GM19438 (cell line): ENCODE measurements around the gene PTGR3.

ENCODE experiments used
- ATAC-seq: cut with Tn5 transposase; IDR thresholded peaks from one replicate; pipeline ENCODE4 v1.9.1; 2021; ENCODE audit warnings: low read depth; ENCODE audit not compliant: unreplicated experiment

PTGR3 gene

GRCh38 chr18:75172299-75173124, 36.4 kb downstream of the PTGR3 start:
- ATAC-seq = peak; percentile 12

- no peak for ATAC-seq
These were observed 38.0 kb downstream of the PTGR3 start for GRCh38 chr18:75170916-75171315.

- ATAC-seq = no peak
These were observed 38.7 kb downstream of the PTGR3 start for GRCh38 chr18:75170022-75170789.

- no peak for ATAC-seq
These were observed 39.5 kb downstream of the PTGR3 start for GRCh38 chr18:75169411-75169810.

GRCh38 chr18:75168619-75169018, 40.3 kb downstream of the PTGR3 start:
- ATAC-seq = no peak

- no peak for ATAC-seq
These were observed 41.0 kb downstream of the PTGR3 start for GRCh38 chr18:75167759-75168618.

GRCh38 chr18:75167137-75167536, 41.8 kb downstream of the PTGR3 start:
- no peak for ATAC-seq

- ATAC-seq = no peak
These were observed 43.0 kb downstream of the PTGR3 start for GRCh38 chr18:75165926-75166325.

- no peak for ATAC-seq
These were observed 44.5 kb downstream of the PTGR3 start for GRCh38 chr18:75164479-75164878.

- ATAC-seq = no peak
These were observed 45.2 kb downstream of the PTGR3 start for GRCh38 chr18:75163736-75164135.

GRCh38 chr18:75162978-75163377, 46.0 kb downstream of the PTGR3 start:
- no peak for ATAC-seq

GRCh38 chr18:75162467-75162866, 46.5 kb downstream of the PTGR3 start:
- ATAC-seq = no peak

- ATAC-seq = peak; percentile 69
These were observed 47.5 kb downstream of the PTGR3 start for GRCh38 chr18:75161256-75162028.

GRCh38 chr18:75160364-75160763, 48.6 kb downstream of the PTGR3 start:
- ATAC-seq = no peak

GRCh38 chr18:75159646-75160356, 49.1 kb downstream of the PTGR3 start:
- ATAC-seq = no peak

- no peak for ATAC-seq
These were observed 49.8 kb downstream of the PTGR3 start for GRCh38 chr18:75159238-75159518.
